ENCODE data around the gene IGFBP7.

The IGFBP7 gene, protein sequence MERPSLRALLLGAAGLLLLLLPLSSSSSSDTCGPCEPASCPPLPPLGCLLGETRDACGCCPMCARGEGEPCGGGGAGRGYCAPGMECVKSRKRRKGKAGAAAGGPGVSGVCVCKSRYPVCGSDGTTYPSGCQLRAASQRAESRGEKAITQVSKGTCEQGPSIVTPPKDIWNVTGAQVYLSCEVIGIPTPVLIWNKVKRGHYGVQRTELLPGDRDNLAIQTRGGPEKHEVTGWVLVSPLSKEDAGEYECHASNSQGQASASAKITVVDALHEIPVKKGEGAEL

DNA sequence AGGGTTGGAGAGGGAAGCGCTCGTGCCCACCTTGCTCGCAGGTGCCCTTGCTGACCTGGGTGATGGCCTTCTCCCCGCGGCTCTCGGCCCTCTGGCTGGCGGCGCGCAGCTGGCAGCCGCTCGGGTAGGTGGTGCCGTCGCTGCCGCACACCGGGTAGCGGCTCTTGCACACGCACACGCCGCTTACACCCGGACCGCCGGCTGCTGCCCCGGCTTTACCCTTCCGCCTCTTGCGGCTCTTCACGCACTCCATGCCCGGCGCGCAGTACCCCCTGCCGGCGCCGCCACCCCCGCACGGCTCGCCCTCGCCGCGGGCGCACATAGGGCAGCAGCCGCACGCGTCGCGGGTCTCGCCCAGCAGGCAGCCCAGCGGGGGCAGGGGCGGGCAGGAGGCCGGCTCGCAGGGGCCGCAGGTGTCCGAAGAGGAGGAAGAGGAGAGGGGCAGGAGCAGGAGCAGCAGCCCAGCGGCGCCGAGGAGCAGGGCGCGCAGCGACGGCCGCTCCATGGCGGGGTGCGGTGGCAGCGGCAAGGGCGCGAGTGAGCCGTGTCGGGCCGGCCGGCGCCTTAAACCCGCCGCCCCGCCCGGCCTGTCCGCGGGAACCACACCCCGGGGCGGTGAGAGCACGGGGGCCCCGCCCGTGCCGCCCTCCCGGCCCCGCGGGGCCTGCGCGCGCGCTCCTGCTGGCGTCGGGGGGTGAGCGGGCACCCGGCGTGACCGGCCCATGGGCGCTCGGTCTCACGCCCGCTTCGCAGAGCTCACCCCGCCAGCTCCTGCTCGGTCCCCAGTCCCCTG, at the start of gene IGFBP7:
Gene IGFBP7 (minus strand): TSS at position 539 of the 793 bp plus-strand sequence. CDS start 34 bp downstream, at position 505.
- peak; percentile 48 for DNase-seq

GRCh38 chr4:57159866-57160265, 49.7 kb upstream of the IGFBP7 start:
- no peak for DNase-seq

DNA sequence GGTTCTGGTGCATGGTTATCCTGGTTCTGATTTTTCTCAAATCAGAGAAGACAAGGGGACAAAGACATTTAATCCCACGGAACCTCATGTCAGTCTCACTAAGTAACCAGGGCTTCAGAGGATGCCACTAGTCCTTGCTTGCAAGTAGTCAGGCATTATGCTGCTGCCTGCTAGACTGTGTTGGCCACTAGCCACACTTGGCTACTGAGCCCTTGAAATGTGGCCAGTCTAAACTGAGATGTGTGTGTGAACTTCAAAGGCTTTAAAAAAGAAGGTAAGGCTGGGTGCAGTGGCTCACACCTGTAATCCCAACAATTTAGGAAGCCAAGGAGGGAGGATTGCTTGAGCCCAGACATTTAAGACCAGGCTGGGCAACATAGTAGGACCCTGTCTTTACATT, 48.6 kb upstream of the IGFBP7 start:
- DNase-seq: no peak

- peak; percentile 9 for DNase-seq
Observed at GRCh38 chr4:57158221-57158620, 48.0 kb upstream of the IGFBP7 start.

- DNase-seq: peak; percentile 12
Observed at GRCh38 chr4:57157596-57158137, 47.5 kb upstream of the IGFBP7 start.

DNA sequence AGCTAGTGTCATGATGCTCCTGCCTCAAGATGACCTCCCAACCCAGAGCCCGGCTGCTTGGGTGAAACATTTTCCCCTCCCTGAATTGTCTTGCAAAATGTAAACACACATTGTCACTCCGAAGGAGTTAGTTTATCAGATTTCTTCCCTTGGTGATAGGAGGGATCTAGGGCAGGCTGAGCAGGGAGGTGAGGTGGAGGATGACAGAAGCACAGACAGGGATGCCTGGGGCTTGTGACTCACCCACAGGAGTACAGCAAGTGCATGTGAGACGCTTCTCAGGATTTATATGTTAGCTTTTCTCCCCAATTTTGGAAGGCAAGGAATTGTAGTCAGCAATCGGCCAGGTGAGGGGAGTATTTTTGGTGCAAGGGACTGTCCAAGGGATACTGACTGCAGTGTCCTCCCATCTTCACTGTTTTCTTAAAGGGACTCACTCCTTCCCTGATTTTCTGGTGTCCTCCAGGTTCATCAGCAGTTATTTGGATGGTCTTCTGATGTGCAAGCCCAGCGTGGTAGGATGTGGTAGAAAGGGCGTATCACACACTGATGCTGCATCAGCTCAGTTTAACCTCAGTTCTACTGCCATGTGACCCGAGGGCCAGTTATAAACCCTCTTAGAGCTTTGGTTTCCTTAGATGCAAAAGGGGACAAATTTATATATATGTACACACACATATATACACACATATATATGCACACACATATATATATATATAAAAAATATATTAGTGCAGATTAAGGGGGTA, 46.2 kb upstream of the IGFBP7 start:
- DNase-seq: no peak

- no peak for DNase-seq
Observed at GRCh38 chr4:57154926-57155325, 44.7 kb upstream of the IGFBP7 start.

GRCh38 chr4:57154191-57154590, 44.0 kb upstream of the IGFBP7 start:
- DNase-seq: no peak

GRCh38 chr4:57153207-57153606, 43.0 kb upstream of the IGFBP7 start:
- no peak for DNase-seq

GRCh38 chr4:57151481-57151880, 41.3 kb upstream of the IGFBP7 start:
- no peak for DNase-seq

- DNase-seq: no peak
Observed at GRCh38 chr4:57149833-57150232, 39.6 kb upstream of the IGFBP7 start.

DNA sequence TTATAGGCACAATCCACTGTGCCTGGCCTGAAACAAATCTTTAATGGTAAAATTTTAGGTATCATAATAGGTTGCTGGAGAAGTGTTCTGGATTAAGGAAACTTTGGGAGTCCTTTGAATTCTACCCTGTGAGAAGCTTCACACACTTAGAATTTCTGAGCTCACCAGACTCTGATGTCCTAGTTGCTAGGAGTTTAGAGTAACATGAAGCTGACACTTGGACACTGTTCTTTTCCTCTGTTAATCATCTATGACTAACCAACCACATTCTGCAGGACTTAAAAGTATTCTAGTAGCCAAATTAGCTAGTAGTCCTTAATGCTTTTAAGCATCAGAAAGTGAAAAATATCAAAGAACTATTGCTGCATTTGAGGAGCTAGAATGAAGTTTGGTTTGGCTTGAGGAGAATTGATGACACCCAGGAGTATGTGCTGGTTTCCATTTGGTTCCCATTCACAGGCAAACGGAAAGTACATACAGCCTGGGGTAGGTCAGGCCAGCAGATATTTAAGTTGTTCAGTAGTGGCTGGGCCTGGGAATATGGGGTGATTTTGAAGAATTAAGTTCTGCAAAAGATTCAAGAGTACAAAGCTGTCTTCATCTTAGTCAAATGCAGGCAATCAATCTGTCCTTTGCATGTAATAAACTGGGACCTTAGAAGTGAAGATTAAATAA, 38.8 kb upstream of the IGFBP7 start:
- DNase-seq: no peak

GRCh38 chr4:57148177-57148576, 38.0 kb upstream of the IGFBP7 start:
- no peak for DNase-seq

DNA sequence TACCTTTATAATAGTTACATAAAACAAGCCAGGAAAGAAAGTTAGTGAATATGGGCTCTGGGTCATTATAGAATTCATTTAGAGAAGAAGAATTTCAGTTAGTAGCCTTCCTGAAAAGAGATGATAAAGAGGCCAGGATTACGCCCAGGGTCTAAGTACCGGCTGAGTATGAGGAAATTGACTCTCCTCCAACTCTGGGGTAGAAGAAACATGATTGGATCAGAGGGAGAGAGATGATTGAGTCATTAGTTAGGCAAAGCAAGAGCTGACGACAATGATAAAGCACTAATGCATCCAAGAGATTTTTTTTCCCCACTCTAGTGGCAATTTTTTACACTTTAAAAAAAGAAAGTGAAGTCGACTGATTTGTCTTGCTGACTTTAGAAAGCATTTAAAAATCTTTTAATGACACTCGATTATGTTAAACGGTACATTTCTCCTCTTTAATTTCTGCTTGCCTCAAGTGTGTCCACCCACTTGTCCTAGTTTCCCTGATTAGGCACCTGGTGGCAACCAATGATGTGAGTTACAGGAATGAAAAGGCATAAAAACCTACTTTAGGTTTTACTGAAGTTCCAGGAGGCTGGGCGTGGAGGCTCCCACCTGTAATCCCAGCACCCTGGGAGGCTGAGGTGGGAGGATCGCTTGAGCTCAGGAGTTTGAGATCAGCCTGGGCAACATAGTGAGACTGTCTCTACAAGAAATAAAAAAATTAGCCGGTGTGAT, 37.3 kb upstream of the IGFBP7 start:
- DNase-seq: no peak

DNA sequence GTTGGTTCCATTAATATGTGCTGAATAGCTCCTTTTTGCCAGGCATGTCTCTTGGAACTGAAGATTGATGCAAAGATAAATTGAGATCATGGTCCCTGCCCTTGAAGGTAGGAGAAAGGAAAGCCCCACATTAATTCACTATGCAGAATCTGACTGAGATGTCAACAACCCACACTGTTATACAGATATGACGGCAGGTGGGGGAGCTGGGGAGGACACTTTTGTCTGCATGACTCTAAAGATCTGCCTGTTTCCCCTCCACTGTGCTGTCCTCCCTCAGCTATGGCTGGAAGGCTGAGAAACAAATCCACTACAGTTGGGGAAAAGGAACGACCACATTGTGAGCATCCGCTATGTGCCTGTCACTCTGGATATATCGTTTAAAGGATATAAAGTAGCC, 36.3 kb upstream of the IGFBP7 start:
- no peak for DNase-seq

GRCh38 chr4:57144466-57144865, 34.3 kb upstream of the IGFBP7 start:
- no peak for DNase-seq

- DNase-seq: no peak
Observed at GRCh38 chr4:57139783-57140182, 29.6 kb upstream of the IGFBP7 start.

GRCh38 chr4:57137261-57137660, 27.1 kb upstream of the IGFBP7 start:
- DNase-seq: no peak

DNA sequence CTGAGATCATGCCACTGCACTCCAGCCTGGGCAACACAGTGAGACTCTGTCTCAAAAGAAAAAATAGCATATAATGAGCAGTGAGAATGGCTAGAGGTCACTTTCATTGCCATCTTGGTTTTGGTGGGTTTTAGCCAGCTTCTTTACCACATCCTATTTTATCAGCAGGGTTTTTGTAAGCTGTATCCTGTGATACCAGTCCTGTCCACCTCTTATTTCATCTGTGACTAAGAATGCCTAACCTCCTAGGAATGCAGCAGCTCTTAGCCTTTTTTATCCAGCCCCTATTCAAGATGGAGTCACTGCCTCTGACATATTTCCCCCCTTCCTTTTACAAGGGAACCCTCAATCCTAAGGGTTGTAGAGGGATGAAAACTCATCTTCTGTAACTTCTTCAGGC, 26.1 kb upstream of the IGFBP7 start:
- DNase-seq: no peak

GRCh38 chr4:57132743-57133137, 22.6 kb upstream of the IGFBP7 start:
- DNase-seq: no peak

DNA sequence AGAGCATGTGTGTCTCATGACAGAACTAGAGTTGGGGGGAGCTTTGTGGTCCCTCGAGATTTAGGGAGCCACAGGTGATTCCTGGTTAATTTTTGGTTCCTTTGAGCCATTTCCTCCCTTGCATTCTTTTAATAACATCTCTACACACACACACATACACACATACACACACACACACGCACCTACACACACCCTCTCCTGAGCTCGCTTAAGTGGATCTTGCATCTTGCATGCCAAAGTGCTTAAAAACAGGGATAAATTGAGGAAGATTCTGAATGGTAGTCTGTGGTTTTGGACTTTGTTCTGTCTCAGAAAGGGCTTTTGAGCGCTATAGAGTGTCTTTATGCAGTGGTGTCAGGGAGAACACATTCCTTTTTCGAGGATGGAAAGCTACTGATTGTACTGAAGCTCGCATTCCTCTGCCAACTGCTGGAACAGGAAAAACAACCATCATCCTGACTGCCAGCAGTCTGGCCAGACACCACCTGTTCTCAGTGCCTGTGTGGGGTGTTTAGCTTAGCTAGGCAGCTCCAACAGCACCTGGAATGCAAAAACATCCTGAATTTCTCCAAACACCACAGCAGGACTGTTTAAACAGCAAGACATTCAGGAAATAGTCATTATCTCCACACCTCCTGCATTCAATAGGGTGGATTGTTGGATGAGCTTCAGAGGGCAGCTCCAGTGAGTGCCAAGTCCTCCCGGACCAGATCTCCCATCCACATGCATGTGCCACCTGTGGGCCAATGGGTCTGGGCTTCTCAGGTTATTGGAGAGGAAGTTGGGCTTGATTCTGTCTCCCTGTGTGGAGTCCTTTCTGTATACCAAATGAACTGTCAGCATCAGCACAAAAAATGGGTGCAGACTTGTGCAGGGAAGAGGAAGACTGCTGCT, 21.9 kb upstream of the IGFBP7 start:
- DNase-seq: no peak

All from midbrain (tissue), 1 donor.